Breast epithelium (tissue), 4 donors: ENCODE measurements around the gene CDH26. TPM values are rescaled to one million over a fixed set of nuclear protein-coding genes. Genes with fewer than 3 reads are reported as not detected.
A peak's percentile ranks its signal among the peaks of the same experiment; 100 is the strongest.

ENCODE experiments used
- DNase-seq, 2 donors: peaks; one replicate each; pipeline ENCODE4 v3.0.0-alpha.2; 2019; ENCODE audit warnings: low spot score in 2 of 2
- H3K27ac ChIP-seq, 2 donors: fragments of 200-600 bp; sonication (generic) in 1 of 2; one replicate each; pipeline ENCODE4 v1.5.1; 2016 to 2019; ENCODE audit warnings: mild to moderate bottlenecking in 1 of 2
- H3K27me3 ChIP-seq, 2 donors: fragments of 200-600 bp; sonication (generic) in 1 of 2; one replicate each; pipeline versions ENCODE4 v1.5.1 to v1.6.0; 2017 to 2019; ENCODE audit warnings: control low read depth in 1 of 2, mild to moderate bottlenecking in 1 of 2
- H3K36me3 ChIP-seq: fragments of 200-600 bp; one replicate; pipeline ENCODE4 v1.5.1; 2019
- H3K4me1 ChIP-seq, 2 donors: fragments of 200-600 bp; sonication (generic); one replicate each; pipeline ENCODE4 v1.5.1; 2016 to 2019; ENCODE audit warnings: control low read depth in 1 of 2
- H3K4me3 ChIP-seq, 3 donors: fragments of 200-600 bp; sonication (generic); 1 replicate in 2 of 3; 2 replicates in 1 of 3; pipeline ENCODE4 v1.5.1; 2016 to 2019; ENCODE audit warnings: mild to moderate bottlenecking in 3 of 3, moderate library complexity in 2 of 3
- H3K9me3 ChIP-seq, 2 donors: fragments of 200-600 bp; sonication (generic) in 1 of 2; one replicate each; pipeline ENCODE4 v1.5.1; 2016 to 2019; ENCODE audit warnings: control low read depth in 1 of 2
- CTCF ChIP-seq, 3 donors: fragments of 450-650 bp; IDR thresholded peaks; one replicate each; pipeline ENCODE4 v1.5.1; 2016 to 2017; ENCODE audit warnings: antibody characterized with exemption in 3 of 3, mild to moderate bottlenecking in 3 of 3, moderate library complexity in 3 of 3
- POLR2A ChIP-seq: fragments of 450-650 bp; IDR thresholded peaks from one replicate; pipeline ENCODE4 v1.6.1; 2016; ENCODE audit warnings: antibody characterized with exemption, mild to moderate bottlenecking, moderate library complexity
- POLR2AphosphoS5 ChIP-seq, 3 donors: sonication (generic); formaldehyde crosslinking; IDR thresholded peaks; one replicate each; pipeline ENCODE4 v1.6.1; 2017; ENCODE audit warnings: antibody characterized with exemption in 3 of 3
- intact Hi-C: fragments of 100-400 bp; cut with DNase I; formaldehyde crosslinking; loops from one replicate; pipeline ENCODE4 v1.15.1; 2023; ENCODE audit warnings: low total_unique reads
- total RNA-seq, 3 donors: library from RNA; depleted of rRNA; stranded (reverse); fragments of >200 nt; gene quantifications; one replicate each; pipeline ENCODE4 v1.1.0, GENCODE V29; 2016

The CDH26 gene
- total RNA-seq, 3 donors from 2014 or later = 1.6 to 3.1 (median 2.1) TPM

GRCh38 chr20:60057123-60057865, 99.1 kb downstream of the CDH26 start:
- TF ChIP-seq POLR2AphosphoS5 (IDR thresholded peaks at IDR 0.05) (no peak), CTCF (IDR thresholded peaks at IDR 0.05) (peak; percentile 14 to 80 (median 76)), POLR2A (no peak)
- Histone ChIP-seq H3K9me3 (no peaks in the 10 kb centered on the region), H3K36me3 (no peaks in the 10 kb centered on the region), H3K27me3 (peaks cover 0 to 12% of the 10 kb centered on the region in 2 donors), H3K27ac (no peak overlapping the region), H3K4me1 (peaks cover 0 to 4% of the 10 kb centered on the region in 2 donors), H3K4me3 (no peak overlapping the region)
- intact Hi-C loops = no loop called here
- DNase-seq = peak in 1 of 2 donors; percentile 40

- no peak for DNase-seq
- Histone ChIP-seq H3K4me3 (no peak overlapping the region), H3K36me3 (no peaks in the 10 kb centered on the region), H3K27ac (peak overlapping the region in 1 of 2 donors; percentile 14), H3K9me3 (no peaks in the 10 kb centered on the region), H3K4me1 (peaks cover 0 to 4% of the 10 kb centered on the region in 2 donors), H3K27me3 (peaks cover 0 to 12% of the 10 kb centered on the region in 2 donors)
- TF ChIP-seq CTCF (IDR thresholded peaks at IDR 0.05) (no peak), POLR2A (no peak), POLR2AphosphoS5 (IDR thresholded peaks at IDR 0.05) (no peak)
- intact Hi-C loops = no loop called here
Observed at GRCh38 chr20:60057866-60058807, 99.9 kb downstream of the CDH26 start.

GRCh38 chr20:60058879-60059278, 100.7 kb downstream of the CDH26 start:
- no peak for DNase-seq
- no peaks in the 10 kb centered on the region for H3K36me3 ChIP-seq
- intact Hi-C loops = no loop called here
- peaks cover 0 to 4% of the 10 kb centered on the region in 2 donors for H3K4me1 ChIP-seq
- TF ChIP-seq POLR2A = no peak
- TF ChIP-seq CTCF (IDR thresholded peaks at IDR 0.05) = no peak
- TF ChIP-seq POLR2AphosphoS5 (IDR thresholded peaks at IDR 0.05) = no peak
- no peak overlapping the region for H3K4me3 ChIP-seq
- no peaks in the 10 kb centered on the region for H3K9me3 ChIP-seq
- H3K27me3 ChIP-seq = peaks cover 0 to 12% of the 10 kb centered on the region in 2 donors
- peak overlapping the region in 1 of 2 donors; percentile 14 for H3K27ac ChIP-seq

- H3K4me1 ChIP-seq = peaks cover 0 to 4% of the 10 kb centered on the region in 2 donors
- H3K27me3 ChIP-seq = peaks cover 0 to 9% of the 10 kb centered on the region in 2 donors
- H3K4me3 ChIP-seq = no peak overlapping the region
- intact Hi-C loops = loop anchor here (10.0 kb wide), 1 partner anchor 1105 kb away; no protein-coding TSS in a partner anchor
- DNase-seq = no peak
- no peaks in the 10 kb centered on the region for H3K9me3 ChIP-seq
- H3K27ac ChIP-seq = peak overlapping the region in 1 of 2 donors; percentile 3
- H3K36me3 ChIP-seq = no peaks in the 10 kb centered on the region
- TF ChIP-seq POLR2A (no peak), CTCF (IDR thresholded peaks at IDR 0.05) (no peak), POLR2AphosphoS5 (IDR thresholded peaks at IDR 0.05) (no peak)
Observed at GRCh38 chr20:60060006-60060557, 101.9 kb downstream of the CDH26 start.
